ENCODE data around the gene TFF3. TPM values are rescaled to one million over a fixed set of nuclear protein-coding genes. Genes with fewer than 3 reads are reported as not detected.

The TFF3 gene
- total RNA-seq, 1 donor from 2014 or later = 5.5 TPM

DNA sequence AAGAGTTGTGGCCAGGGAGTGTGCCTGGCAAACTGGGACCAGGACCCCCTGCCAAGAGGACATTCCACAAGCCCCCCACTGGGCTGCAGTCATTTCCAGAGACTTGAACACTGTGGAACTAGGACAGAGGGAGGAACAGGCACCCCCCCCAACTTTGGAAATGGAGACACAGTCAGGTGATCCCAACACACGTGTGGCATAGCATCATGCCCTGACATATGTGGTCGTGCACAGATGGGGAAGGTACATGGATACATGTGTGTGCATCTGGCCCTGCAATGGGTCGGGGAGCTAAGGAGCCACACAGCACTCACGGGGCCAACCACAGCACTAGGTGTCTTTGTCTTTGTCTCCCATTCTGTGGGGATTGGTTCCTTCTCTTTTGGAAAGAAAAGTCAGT lies 6.6 kb upstream of the TFF3 start:
- DNase-seq (ENCODE audit: low spot score) = no peak

GRCh38 chr21:42321231-42321630 lies 6.0 kb upstream of the TFF3 start:
- no peak for DNase-seq (ENCODE audit: low spot score)

- no peak for DNase-seq (ENCODE audit: low spot score)
Observed at GRCh38 chr21:42320791-42321190, 5.6 kb upstream of the TFF3 start.

- DNase-seq (ENCODE audit: low spot score) = no peak
Observed at GRCh38 chr21:42319851-42320572, 4.8 kb upstream of the TFF3 start.

- no peak for DNase-seq (ENCODE audit: low spot score)
Observed at GRCh38 chr21:42319376-42319775, 4.2 kb upstream of the TFF3 start.

DNA sequence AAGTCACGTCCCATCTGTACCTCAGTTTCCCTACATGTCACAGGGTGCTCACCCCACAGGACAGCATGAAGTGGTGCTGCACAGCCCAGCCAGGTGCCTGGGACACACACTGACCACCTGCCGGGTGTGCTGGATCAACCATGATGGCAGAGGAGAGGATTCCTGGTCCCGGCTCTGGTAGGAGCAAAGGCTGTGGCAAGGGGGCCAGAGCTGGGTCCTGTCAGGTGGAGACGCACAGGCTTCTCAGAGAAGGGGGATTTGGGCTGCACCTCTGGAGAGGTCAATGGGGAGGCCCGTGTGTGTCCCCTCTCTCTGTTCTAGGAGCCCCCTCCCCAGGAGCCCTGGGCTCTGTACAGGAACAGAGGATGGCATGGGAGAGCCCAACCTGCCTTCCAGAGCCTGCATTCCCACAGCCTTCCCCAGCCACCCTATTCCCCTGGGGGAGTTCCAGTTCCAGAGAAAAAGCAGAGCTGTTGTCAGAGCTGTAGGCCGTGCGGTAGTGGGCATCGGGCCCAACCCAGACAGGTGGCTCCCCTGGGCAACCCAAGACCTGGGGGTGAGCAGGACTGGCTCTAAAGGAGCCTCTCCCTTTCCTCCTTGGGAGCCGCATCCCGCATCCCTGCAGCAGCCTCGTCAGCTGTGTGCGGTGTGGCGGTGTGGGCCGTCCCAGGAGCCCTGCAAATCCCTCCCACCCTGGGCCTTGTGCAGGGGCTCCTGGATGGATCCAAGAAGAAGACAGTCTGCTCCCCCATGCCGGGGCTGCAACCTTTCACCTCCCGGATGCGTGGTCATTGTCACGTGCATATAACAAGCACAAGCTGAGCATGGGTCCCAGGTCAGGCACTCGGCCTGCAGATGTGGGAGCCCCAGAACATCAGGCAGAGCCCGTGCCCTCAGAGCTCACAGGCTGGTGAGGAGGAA lies 2.9 kb upstream of the TFF3 start:
- DNase-seq (ENCODE audit: low spot score) = no peak

DNA sequence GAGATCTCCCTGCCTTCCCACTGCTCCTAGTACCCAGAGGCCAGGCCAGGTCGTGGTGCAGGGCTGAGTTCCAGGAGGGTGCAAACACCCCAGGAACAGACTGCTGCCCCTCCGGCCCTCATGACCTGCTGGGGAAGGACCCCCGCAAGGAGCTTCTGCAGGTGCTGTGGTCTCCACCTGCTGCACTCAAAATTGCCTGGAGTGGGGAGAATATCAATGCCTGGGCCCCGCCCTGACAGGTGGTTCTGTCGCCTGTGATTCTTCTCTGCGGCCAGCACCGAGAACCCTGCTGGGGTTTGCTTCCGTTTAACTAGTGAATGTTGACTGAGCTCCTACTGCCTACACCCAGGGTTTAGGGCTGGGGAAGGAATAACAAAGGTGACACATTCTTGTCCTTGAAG lies 2.1 kb upstream of the TFF3 start:
- peak; percentile 67 for DNase-seq (ENCODE audit: low spot score)

- DNase-seq (ENCODE audit: low spot score) = no peak
Observed at GRCh38 chr21:42316891-42317290, 1.7 kb upstream of the TFF3 start.

- DNase-seq (ENCODE audit: low spot score) = no peak
Observed at GRCh38 chr21:42314616-42315295, 453 bp downstream of the TFF3 start.

- DNase-seq (ENCODE audit: low spot score) = no peak
Observed at GRCh38 chr21:42313501-42313969, 1.7 kb downstream of the TFF3 start.

GRCh38 chr21:42312626-42313104 lies 2.5 kb downstream of the TFF3 start:
- DNase-seq (ENCODE audit: low spot score) = no peak

DNA sequence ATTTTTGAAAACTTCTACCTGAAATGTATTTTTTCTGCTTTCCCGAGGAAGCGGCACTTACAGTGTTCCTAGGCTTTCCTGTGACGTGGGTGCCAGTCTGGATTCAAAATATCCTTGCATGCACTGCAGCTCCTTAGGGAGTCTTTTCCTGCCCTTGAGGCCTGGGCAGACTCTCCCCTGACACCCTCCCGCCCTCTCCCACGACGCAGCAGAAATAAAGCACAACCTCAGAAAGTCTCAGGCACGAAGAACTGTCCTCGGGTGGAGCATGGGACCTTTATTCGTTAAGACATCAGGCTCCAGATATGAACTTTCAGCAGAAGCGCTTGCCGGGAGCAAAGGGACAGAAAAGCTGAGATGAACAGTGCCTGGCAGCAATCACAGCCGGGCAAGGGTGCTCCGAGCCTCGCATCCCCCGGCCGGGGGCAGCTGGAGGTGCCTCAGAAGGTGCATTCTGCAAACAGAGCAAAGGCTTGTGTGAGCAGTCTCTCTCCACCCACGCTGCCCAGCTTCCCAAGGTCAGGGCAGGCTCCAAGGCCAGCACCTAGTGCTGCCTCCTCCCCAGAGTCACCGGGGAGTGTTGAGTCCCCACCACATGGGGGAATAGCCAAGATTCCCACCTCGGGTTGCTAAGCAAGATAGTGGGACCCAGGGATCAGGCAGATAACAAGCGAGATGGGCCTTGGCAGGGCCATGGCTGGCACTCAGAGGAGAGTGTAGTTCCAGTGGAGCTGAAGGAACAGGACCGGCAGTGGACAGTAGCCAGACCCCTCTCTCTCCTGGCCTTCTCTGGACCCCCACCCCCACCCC lies 3.2 kb downstream of the TFF3 start:
- peak; percentile 76 for DNase-seq (ENCODE audit: low spot score)

DNA sequence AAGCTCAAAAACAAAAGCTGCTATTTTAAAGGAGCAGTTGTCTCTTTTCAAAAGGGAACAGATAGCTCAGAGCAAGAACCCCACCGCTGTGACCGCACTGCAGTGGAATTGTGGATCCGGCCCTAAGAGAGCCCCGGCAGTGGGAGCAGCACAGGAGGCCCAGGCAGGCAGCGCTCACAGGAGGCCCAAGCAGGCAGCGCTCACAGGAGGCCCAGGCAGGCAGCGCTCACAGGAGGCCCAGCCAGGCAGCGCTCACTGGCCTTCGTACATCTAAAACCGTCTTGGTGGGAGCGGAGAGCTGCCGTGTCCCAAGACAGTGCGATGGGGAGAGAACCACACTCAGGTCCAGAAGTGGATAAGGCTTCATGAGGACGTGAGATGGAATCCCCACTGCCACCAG lies 4.0 kb downstream of the TFF3 start:
- peak; percentile 47 for DNase-seq (ENCODE audit: low spot score)

- peak; percentile 65 for DNase-seq (ENCODE audit: low spot score)
Observed at GRCh38 chr21:42310411-42311001, 4.7 kb downstream of the TFF3 start.

DNA sequence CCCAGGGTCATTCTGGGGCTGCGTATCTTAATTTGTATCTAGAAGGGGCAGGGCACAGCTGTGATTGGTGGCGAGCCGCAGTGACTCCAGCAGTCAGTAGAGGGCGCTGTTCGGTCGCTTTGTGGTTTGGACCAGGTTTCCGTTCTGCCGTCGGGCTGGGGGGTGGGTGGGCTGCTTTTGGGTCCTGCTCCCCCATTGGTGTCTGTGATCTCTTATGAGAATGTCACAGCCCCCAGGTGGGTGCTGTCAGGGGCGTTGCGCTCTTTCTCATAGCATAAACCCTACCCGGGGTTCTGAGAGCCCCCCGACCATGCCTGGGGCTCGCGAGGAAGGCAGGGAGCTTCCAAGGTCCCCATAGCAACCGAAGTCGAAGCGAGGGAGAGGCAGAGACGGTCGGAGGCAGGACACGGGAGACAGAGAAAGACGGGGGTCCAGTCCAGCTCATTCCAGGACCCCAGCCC lies 5.4 kb downstream of the TFF3 start:
- peak; percentile 88 for DNase-seq (ENCODE audit: low spot score)

GRCh38 chr21:42308914-42309752 lies 6.1 kb downstream of the TFF3 start:
- peak; percentile 41 for DNase-seq (ENCODE audit: low spot score)

DNA sequence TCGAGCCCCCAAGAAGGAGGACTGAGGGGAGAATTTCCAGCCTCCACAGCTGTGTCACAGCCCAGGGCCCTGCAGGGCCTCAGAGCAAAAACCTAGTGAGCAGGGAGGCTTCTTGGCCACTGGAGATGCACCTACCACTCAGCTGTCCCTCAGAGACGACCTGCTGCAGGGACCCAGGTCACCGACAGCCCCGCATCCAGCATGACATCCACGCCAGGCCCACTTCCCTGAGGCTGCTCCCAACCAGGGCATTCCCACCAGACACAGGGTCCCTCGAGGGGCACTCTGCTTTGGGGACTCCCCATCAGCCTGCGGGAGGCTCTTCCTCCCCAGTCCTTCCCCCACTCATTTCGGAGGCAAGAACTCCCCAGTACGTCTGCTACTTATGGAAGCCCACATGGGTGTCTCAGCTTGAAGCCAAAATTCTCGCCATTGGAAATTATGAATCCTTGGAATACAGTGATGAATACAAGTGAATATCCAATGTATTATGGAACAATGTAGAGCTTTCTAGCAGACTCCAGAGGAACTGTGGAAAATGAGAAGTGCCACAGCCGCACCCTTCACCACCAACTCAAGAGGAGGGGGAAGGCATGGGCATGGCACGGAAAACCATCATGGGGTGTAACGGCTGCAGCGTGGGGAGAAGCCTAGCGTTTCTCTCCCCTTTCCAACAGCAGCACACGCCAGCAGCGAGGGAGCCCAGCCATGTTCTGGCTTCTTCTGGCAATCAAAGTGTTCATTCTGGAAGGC lies 6.9 kb downstream of the TFF3 start:
- DNase-seq (ENCODE audit: low spot score) = peak; percentile 84

- DNase-seq (ENCODE audit: low spot score) = peak; percentile 60
Observed at GRCh38 chr21:42307106-42307505, 8.1 kb downstream of the TFF3 start.
